GM19351 (cell line): ENCODE data around the gene CACNA1F.

Experiments used
- ATAC-seq: cut with Tn5 transposase; IDR thresholded peaks from one replicate; pipeline ENCODE4 v1.9.1; 2021; ENCODE audit warnings: mild to moderate bottlenecking, moderate library complexity; ENCODE audit not compliant: unreplicated experiment

The CACNA1F gene

DNA sequence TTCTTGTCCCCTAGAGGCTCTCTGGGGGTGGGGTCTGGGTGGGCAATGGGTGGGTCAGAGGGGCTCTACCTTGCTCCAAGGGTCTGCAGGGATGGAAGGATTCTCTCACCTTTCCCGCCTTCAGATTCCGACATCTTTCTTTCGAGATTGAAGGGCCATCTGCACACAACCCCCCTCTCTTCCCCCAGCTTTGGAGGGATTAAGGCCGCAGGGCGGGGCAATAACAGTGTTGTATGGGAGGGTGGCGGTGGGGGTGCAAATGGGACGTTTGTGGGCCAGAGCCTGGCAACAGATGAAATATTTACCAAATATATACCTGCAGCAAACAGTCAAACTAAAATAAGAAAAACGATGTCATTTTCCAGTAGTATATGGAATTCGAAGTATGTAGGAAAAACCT lies at the start of gene CACNA1F:
Gene CACNA1F, minus strand, starts transcription at position 165 of the 400 bp plus-strand sequence. Its CDS starts 31 bp downstream, at position 134.
- no peak for ATAC-seq

DNA sequence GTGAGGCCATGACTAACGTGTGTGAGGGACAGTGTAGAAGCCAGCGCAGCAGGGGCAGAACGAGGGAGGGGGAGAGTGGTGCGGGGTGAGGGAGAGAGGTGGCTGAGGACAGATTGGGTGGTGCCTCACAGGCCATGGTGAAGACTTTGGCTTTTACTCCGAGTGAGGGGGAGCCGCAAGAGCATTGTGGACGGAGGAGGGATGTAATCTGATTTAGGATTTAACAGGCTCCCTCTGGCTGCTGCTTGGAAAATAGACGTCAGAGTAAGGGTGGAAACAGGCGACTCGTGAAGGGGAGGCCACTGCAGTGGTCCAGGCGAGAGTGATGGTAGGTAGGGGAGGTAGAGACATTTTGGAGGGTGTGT lies 49.5 kb upstream of the CACNA1F start:
- no peak for ATAC-seq

DNA sequence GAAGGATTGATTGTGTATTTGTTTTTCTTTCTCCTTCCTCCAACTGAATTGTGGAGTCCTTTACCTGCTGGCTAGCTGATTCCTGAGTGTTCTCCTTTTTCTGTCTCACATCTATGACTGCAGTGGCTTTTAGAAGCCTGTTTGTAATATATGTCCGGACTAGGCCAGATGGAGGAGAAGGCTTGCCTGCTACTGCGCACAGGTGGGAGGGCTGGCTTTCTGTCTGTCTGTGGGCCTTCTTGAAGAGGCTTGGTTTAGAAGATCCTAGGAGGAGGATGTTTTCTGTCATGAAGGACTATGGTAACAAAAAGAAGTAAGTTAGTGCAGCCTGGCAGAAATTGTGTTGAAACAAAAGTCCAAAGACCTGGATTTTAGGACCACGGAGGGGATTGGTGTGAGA lies 44.9 kb upstream of the CACNA1F start:
- ATAC-seq, result no peak

DNA sequence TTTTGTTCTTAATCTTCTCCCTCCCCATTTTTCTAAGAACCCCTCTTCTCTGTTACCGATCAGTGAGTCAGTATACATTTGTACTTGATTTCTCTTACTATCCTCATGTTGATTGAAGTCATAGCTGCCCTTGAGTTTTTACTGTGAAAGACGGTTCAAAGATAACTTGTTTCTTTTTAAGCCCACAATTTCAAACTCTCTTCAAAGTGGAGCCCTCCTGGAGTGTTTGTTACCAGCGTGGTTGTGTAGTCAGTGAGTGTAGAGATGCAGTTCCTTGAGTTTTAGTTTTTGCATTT lies 44.3 kb upstream of the CACNA1F start:
- ATAC-seq, result no peak

DNA sequence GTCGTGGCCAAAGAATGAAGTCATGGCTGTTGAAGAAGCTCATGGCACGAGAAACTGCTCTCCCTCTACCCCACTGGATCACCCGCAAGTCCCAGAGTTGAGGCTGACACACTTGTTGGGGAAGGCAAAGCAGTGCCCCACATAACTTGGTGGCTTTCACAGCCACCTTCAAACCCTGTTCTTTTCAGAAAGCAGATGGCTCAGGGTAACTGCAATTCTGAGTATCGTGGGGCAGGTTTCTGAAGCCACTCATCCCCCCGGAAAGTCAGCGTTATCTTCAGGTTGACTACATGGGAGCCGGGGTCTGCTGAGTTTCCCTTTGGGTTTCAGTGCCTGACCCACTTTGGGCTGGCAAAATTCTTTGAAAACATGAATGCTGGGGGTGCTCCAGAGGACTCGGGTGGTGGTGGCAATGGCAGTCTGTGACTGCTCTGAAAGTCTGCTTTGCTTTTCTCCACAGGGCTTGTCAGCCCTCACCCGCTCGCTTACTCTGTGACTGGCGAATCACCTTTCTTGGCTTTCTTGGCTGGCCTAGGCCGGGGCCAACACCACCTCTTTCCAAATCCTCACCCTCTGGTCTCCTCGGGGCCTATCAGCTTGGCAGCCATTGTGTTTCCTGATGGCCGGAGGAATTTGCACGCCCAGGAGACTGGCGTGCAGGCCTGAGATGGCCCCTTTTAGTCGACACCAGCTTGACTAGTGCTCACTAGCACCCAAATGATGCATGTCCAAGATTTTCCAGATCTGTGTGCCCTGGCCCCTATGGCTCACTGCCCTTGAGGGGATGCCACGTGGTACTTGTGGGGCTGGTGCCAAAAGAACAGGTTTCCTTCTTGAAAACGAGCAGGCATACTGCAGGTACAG lies 43.8 kb upstream of the CACNA1F start:
- no peak for ATAC-seq

DNA sequence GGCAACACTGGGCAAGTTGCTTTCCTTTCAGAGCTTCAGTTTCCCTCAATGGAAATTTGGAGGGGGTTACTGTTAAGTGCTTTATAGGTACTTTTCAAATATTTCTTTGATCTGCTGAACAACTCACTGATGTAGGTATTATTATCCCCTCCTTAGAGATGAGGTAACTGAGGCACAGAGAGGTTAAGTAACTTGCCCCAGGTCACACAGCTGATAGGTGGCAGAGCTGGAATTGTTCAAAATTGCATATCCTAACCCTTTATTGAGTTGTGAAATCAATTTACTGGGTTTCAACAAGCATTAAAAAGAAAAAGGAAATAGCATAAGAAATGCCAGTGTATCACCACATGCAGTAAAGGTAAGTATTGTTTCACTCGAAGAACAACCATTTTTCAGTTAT lies 43.1 kb upstream of the CACNA1F start:
- ATAC-seq, result no peak

DNA sequence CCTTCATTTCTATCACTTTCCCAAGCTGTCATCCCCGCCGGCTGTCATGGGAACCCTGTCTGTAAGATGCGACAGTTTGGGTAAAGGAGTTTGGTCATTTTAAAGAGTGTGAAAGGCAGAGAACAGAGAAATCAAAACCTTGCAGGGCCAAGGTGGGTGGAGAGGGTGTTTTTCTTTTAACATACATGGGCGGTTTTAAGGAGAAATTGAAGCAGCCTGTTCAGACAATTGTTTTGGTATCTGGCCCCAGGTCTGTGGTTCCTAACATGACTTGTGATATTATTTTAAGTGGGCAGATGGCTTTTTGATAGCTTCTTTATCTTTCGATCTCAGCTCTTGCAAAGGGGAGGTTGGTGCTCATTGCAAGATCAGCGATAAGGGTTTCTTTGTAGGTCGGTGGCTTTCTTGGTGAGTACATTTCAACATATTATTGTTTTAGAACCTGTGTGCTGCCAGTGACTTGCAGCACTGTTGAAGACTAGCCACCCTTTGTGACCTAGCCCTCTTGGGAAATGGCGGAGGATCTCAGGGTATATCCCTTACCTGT lies 40.1 kb upstream of the CACNA1F start:
- ATAC-seq, result no peak

DNA sequence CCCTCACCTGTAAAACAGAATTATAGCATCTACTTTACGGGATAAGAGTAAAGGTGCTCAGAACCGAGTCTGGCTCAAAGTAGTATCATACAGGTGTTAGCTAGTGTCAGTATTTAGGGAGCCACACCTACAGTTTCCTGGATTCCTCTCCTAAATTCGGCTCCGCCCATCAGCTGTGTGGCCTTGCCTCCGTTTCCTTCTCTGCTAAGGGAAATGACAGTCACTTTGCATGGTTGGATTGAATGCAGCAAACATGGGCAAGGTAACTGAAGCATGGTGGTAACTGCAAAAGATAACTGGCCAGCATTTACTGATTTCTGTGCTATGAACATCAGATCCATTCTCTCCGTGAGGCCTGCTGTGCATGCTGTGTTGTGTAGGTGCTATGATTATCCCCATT lies 39.3 kb upstream of the CACNA1F start:
- ATAC-seq, result no peak

DNA sequence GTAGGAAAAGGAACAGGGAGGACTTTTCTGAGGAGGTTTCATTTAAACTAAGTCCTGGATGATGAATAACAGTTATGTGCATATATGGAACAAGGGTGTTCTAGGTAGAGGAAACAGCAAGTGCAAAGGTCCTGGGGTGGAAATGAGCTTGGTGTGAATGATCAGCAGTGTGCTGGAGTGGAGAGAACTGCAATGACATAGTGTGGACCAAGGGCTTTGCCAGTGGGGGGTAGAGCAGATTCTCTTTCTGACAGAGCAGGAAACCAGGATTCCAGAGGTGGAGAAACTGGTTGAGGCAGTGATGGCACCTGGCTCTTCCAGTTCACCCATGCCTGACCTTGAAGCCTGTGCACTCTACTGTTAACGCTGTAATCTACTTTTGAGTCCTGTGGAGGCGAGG lies 38.2 kb upstream of the CACNA1F start:
- no peak for ATAC-seq

DNA sequence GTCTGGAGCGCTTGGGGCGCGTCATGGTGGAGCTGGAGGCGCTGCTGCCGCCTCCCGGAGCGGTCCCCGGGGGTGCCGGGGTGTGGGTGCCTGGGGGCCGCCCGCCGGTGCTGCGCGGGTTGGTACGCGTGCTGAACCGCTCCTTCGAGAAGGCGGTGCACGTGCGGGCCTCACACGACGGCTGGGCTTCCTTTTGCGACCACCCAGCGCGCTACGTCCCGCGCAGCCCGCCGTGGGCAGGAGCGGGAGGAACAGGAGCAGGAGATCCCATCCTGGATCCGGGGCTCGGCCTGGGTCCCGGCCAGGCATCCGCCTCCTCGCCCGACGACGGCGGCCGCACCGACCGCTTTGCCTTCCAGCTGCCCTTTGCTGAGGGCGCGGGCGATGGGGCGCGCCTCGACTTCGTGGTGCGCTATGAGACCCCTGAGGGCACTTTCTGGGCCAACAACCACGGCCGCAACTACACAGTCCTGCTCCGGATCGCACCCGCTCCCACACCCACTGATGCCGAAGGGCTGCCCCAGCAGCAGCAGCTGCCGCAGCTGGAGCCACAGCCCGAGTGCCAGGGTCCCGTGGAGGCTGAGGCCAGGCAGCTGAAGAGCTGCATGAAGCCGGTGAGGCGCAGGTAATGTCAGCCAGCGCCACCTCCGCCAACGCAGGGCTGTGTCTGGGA lies 37.2 kb upstream of the CACNA1F start:
- no peak for ATAC-seq

DNA sequence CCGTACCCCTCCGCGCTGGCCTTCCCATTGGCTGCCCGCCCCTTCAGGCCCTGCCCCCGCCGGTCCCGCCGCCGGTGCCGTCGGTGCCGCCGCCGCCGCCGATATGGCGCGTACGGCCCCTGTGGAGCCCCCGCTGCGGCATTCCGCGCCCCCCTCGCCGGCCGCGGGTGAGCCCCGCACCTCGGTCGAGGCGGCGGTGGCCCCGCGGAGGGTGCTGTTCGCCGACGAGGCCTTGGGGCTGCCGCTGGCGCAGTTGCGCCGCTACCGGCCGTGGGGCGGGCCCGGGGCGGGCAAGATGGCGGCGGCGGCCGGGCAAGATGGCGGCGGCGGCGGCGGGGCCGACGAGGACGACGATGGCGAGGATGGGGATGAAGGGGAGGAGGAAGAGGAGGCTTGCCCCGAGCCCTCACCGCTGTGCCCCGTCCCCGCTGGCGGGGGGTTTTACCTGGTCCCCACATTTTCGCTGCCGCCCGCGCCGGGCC lies 36.7 kb upstream of the CACNA1F start, which contains the start of gene PPP1R3F:
Gene PPP1R3F, plus strand, starts transcription at position 27 of the 482 bp plus-strand sequence. Its CDS starts 77 bp downstream, at position 104.
- ATAC-seq, result peak; percentile 20

DNA sequence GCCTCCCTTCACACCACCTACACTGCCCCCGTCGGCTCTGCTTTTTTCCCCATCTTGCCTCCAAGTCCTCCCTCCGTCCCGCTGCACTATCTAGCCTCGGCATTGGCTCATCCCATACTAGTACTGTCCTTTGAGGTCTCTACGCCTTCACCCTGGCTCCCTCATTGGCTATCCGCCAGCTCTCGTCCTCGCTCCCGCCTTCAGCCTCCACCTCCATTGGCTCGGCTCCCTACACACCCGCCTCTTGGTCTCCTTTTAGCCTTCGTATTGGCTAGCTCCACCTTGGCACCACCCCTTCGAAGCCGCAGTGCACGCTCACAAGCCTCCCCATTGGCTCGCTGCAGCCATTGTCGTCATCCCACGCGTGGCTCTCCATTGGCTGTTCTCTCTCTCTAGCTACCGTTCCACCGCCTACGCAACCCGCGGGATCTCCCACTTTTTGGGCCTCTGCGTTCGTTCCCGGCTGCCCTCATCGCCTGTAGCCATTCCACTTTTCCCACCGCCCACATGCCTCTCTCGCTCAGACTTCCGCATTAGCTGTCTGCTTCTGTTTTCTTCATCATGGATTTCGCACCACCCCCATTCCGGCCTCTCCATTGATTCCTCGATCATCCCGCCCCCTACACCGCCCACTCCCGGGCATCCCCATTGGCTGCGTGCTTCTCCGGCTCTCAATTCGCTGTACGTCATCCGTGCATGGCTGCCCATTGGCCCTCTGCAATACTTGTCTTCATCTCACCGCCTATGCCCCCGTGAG lies 36.0 kb upstream of the CACNA1F start:
- ATAC-seq, result peak; percentile 85

DNA sequence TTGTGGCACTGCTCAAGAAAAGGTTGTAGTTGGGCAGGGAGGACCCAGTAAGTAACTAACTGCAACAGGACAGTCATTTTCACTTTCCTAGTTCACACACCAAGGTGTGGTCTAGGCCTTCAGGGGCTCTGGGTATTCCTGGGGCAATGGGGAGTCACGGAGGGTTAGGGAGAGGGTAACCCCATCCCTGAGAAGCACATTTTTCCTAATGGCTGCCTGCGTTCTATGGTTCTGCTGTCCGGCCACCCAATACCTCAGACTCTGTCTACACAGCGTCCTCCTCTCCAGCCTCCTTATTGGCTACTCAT lies 35.5 kb upstream of the CACNA1F start:
- ATAC-seq, result no peak

DNA sequence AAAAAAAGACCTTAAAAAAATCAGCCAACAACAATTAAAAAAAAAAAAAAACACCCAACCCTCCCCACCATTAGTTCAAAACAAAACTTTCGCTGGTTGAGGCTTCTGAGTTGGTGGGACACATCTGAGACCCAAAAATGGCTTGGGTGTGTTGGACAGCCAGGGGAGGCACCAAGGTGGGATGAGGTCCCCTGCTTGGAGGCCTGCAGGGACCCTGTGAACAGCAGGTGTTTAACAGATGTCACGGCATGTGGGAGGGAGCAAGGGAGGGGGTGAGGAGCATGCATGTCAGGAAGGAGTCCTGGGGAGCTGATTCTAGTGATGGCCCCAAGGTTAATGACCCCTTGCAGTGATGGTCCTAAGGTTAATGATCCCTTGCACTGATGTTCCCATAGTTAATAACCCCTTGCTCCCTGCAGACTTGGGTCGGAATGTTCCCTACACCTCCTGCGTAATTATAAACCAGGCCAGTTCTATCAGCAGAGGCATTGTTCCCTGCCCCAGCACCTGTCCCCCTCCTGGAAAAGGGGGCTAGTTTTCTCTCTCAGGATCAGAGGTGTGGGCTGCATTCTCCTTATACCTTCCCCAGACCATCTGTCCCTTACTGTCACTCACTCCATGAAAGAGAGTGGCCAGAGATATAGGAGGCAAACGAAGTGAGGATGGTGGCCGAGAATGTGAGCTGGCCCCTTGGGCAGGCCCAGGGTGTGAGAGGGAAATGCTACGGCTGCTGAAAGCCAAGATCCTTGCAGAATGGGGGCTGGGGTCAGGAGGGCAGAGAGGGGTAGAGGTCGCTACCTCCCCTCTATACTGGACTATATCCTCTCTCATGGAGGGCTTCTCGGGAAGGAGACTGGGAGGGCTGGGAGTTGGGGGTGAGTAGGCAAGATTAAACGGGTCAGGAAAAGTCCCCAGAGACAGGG lies 33.6 kb upstream of the CACNA1F start:
- ATAC-seq, result no peak

DNA sequence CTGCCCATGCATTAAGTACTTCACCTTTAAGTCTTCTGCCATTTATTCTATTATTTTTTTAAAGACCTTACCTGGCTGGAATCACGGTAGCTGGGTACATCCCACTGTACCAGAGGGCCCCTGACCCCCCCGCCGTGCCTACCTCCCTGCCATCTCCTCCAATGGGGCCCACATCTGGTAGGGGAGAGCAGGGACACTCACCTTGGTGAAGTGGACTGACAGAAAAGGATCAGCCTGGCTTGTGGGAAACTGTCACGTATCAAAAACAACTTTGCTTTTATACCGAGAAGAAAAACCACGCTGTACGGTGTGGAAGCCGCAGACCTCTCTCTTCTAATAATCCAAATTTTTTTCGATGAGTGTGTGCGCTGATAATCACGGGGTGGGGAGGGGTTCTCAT lies 31.3 kb upstream of the CACNA1F start, which contains the start of gene FOXP3:
Gene FOXP3, minus strand, starts transcription at position 251 of the 400 bp plus-strand sequence. CDS start 6,205 bp downstream, outside the sequence.
- no peak for ATAC-seq

DNA sequence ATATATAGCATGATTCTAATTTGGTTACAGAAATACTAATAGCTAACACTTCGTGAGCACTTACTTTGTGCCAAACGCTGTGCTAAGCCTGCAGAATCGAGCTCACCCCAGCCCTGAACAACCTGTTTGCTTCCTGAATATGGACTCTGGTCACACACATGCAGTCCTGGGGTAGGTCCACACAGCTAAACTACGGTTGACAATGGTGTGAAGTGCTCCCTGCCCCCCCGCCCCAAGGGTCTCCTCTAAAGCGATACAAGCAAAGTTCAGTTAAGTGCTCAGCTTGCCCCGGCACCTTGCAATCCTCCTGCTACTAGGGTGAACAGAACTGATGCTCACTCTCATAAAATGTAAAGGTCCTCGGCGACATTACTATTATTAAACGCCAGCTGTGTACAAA lies 30.5 kb upstream of the CACNA1F start:
- no peak for ATAC-seq

DNA sequence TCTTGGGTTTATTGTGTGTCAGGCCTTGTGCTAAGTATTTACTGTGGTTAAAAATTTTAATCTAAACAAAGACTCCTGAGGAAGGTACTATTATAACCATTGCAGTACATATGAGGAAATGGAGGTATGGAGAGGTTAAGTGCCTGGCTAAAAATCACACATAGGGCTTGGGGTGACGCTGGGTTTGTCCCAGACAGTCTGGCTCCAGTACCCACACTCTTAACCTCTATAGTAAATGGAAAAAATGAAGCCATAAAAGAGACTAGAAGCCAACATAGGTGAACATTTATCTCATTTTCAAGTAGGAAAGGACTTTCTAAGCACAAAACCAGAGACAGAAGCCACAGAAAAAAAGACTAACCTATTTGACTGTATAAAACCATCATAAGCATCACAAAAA lies 29.5 kb upstream of the CACNA1F start:
- ATAC-seq, result no peak

DNA sequence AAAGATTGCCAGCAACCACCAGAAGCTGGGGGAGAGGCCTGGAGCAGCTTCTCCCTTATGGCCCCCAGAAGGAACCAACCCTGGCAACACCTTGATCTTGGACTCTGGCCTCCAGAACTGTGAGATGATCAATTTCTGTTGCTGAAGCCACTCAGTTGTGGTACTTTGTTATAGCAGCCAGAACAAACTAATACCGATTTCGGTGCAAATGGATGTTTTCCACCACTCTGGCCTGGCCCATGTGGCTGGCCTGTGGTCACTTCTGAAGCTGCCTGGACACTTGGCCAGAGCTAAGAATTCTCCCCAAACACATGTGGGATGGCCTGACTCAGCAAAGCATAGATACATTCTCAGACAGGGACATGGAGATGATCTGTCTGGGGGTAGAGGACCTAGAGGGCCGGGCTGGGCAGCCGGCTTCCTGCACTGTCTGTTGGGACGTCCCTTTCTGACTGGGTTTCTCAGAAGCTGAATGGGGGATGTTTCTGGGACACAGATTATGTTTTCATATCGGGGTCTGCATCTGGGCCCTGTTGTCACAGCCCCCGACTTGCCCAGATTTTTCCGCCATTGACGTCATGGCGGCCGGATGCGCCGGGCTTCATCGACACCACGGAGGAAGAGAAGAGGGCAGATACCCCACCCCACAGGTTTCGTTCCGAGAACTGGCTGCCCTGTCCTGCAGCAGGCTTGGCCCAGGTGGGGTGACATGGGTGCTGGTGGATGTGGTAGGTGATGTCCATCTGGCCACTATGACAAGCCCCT lies 27.3 kb upstream of the CACNA1F start:
- no peak for ATAC-seq

DNA sequence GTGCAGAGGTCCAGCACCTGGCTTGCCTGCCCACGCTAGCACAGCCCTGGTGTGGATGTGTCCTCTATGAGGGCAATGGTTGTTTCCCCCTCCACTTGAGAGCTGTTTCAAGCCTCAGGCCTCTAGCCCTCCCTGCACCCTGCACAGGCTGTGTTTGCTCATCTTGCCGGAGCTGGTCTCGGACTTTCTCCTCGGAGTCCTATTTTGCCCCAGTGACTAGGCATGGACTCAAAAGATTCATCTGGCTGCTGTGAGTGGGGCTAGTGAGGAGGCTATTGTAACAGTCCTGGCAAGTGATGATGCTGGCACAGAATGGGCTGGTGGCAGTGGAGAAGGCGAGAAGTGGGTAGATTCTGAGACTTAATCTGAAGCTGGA lies 25.6 kb upstream of the CACNA1F start:
- no peak for ATAC-seq
